Sigmoid colon (tissue), 4 donors: ENCODE data around the gene CDK5.

Source experiments
- CTCF ChIP-seq, 4 experiments: fragments of 450-650 bp in 3 of 4; fragments of 200-600 bp in 1 of 4; IDR thresholded peaks; one replicate each; pipeline ENCODE4 v1.5.1; 2016 to 2019; ENCODE audit warnings: antibody characterized with exemption in 4 of 4, mild to moderate bottlenecking in 3 of 4, moderate library complexity in 2 of 4
- EP300 ChIP-seq, 4 donors: sonication (generic); formaldehyde crosslinking; IDR thresholded peaks; one replicate each; pipeline ENCODE4 v1.6.1; 2017; ENCODE audit warnings: antibody characterized with exemption in 4 of 4
- POLR2A ChIP-seq, 2 donors: fragments of 450-650 bp; IDR thresholded peaks; one replicate each; pipeline ENCODE4 v1.6.1; 2016; ENCODE audit warnings: antibody characterized with exemption in 2 of 2, mild to moderate bottlenecking in 2 of 2, moderate library complexity in 2 of 2
- POLR2AphosphoS5 ChIP-seq, 4 donors: sonication (generic); formaldehyde crosslinking; IDR thresholded peaks; one replicate each; pipeline ENCODE4 v1.6.1; 2017; ENCODE audit warnings: antibody characterized with exemption in 4 of 4

DNA sequence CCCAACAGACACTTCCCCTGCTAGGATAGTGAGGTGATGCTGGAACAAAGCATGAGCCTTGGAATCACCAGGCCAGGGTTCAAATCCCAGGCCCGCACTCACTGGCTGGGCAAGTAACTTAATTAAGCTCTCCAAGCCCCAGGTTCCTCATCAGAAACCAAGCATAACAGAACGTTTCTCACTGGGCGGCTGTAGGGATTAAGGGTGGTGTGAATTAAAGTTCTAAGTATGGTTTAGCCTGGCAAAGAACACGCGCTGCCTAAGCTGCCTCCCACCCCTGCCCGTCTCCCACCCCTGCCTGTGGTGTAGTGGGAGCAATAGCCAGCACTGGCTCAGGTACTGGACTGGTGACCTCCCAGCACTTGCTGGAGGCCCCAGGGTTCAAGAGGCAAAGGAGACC is 7.3 kb upstream of the CDK5 start:
- TF ChIP-seq POLR2A (IDR thresholded peaks at IDR 0.05) (no peak), EP300 (IDR thresholded peaks at IDR 0.05) (no peak), POLR2AphosphoS5 (IDR thresholded peaks at IDR 0.05) (no peak), CTCF (IDR thresholded peaks at IDR 0.05) (no peak)
